K562 (cell line): ENCODE data around the gene ANO8. TPM values are rescaled to one million over a fixed set of nuclear protein-coding genes. Genes with fewer than 3 reads are reported as not detected.

Experiments used
- ATAC-seq: fragments of 200-7000 bp; cut with Tn5 transposase; 3 replicates; pipeline ENCODE4 v1.9.1; 2020; ENCODE audit warnings: moderate library complexity
- BruUV-seq: library from RNA; stranded (reverse); fragments of 400-500 nt; replicated peaks from 2 replicates; lab custom pipeline; 2021; lab: Mats Ljungman, UMichigan
- CTCF ChIA-PET: fragments of 300-600 bp; formaldehyde crosslinking; extraction: SDS; loops from one replicate; lab custom pipeline; 2021; ENCODE audit warnings: low intra/inter-chr PET ratio; lab: Yijun Ruan, JAX
- POLR2A ChIA-PET: fragments of 300-600, 350-650 bp; sonication (Branson Sonifier 250); formaldehyde crosslinking; extraction: SDS; loops from one replicate; lab custom pipeline; 2021; ENCODE audit warnings: antibody characterized with exemption, inconsistent platforms; lab: Yijun Ruan, JAX
- DNase-seq, 4 experiments: peaks; one replicate each; pipeline versions ENCODE4 v3.0.0 to v3.0.0-alpha.2; 2011 to 2018; ENCODE audit warnings: low spot score in 3 of 4, mixed read lengths in 3 of 4; ENCODE audit errors: extremely low read depth in 1 of 4
- FAIRE-seq: peaks from 2 replicates; lab custom pipeline; 2011; peaks lifted over from hg19 to GRCh38; lab: Jason Lieb, UNC
- H2AFZ ChIP-seq: 2 replicates; pipeline ENCODE4 v1.6.0; 2011; ENCODE audit warnings: low read depth, low read length, control low read depth, inconsistent platforms
- H3K27ac ChIP-seq: fragments of 200-600 bp; 3 replicates; pipeline ENCODE4 v1.8.0; 2011; ENCODE audit warnings: low read depth, mild to moderate bottlenecking, control low read depth, inconsistent platforms, low read length, moderate library complexity, mixed read lengths; ENCODE audit errors: extremely low read depth
- H3K27me3 ChIP-seq, 2 experiments: fragments of 300-600 bp in 1 of 2; 2 replicates in 1 of 2; 3 replicates in 1 of 2; pipeline versions ENCODE4 v1.6.0 to v1.8.0; 2011; ENCODE audit warnings: inconsistent platforms in 2 of 2, low read length in 2 of 2, mild to moderate bottlenecking in 1 of 2, mixed read lengths in 1 of 2, moderate library complexity in 1 of 2; ENCODE audit not compliant: control insufficient read depth in 2 of 2, insufficient read depth in 2 of 2
- H3K36me3 ChIP-seq: fragments of 300-600 bp; 3 replicates; pipeline ENCODE4 v1.8.0; 2011; ENCODE audit warnings: mild to moderate bottlenecking, low read length, inconsistent platforms; ENCODE audit not compliant: control insufficient read depth, insufficient read depth
- H3K4me1 ChIP-seq, 2 experiments: fragments of 200-600 bp in 1 of 2; replicated peaks in 1 of 2; 2 replicates in 1 of 2; 3 replicates in 1 of 2; pipeline versions ENCODE4 v1.5.1 to v1.8.0; 2011; ENCODE audit warnings: inconsistent platforms in 2 of 2, low read length in 2 of 2, mild to moderate bottlenecking in 1 of 2, mixed read lengths in 1 of 2, moderate library complexity in 1 of 2; ENCODE audit not compliant: control insufficient read depth in 2 of 2, insufficient read depth in 2 of 2
- H3K4me2 ChIP-seq: 2 replicates; pipeline ENCODE4 v1.6.1; 2011; ENCODE audit warnings: low read length, control low read depth, inconsistent platforms, mixed read lengths; ENCODE audit not compliant: insufficient read depth
- H3K4me3 ChIP-seq: fragments of 200-600 bp; sonication (generic), shearing (Covaris generic); 2 replicates; pipeline ENCODE4 v1.5.1; 2016; ENCODE audit warnings: control low read depth, inconsistent platforms
- H3K79me2 ChIP-seq: fragments of 200-600 bp; 3 replicates; pipeline ENCODE4 v1.8.0; 2011; ENCODE audit warnings: low read length, inconsistent platforms; ENCODE audit not compliant: control insufficient read depth, insufficient read depth
- H3K9ac ChIP-seq, 2 experiments: 2 replicates each; pipeline versions ENCODE4 v1.6.0 to v1.6.1; 2011; ENCODE audit warnings: low read depth in 2 of 2, low read length in 2 of 2, control low read depth in 1 of 2, inconsistent platforms in 1 of 2, mild to moderate bottlenecking in 1 of 2, mixed read lengths in 1 of 2; ENCODE audit not compliant: insufficient read depth in 1 of 2
- H3K9me1 ChIP-seq: one replicate; pipeline ENCODE4 v1.6.0; 2011; ENCODE audit warnings: inconsistent platforms, mild to moderate bottlenecking, low read length, moderate library complexity; ENCODE audit not compliant: control insufficient read depth, insufficient read depth
- H3K9me3 ChIP-seq: replicated peaks from 2 replicates; pipeline ENCODE4 v1.5.1; 2011; ENCODE audit warnings: low read depth, low read length, inconsistent platforms; ENCODE audit not compliant: control insufficient read depth, insufficient read depth
- H4K20me1 ChIP-seq: replicated peaks from 2 replicates; pipeline ENCODE4 v1.6.1; 2011; ENCODE audit warnings: low read length, inconsistent platforms, mixed read lengths; ENCODE audit not compliant: control insufficient read depth, insufficient read depth
- E2F4 ChIP-seq: sonication (generic); formaldehyde crosslinking; IDR thresholded peaks from 2 replicates; pipeline ENCODE4 v1.8.0; 2022; ENCODE audit warnings: mild to moderate bottlenecking, low read depth, missing genetic modification reagents
- HNRNPLL ChIP-seq: fragments of 200-400 bp; formaldehyde crosslinking; IDR thresholded peaks from 2 replicates; pipeline ENCODE4 v1.6.1; 2017; ENCODE audit warnings: low read length, low read depth, mild to moderate bottlenecking; ENCODE audit not compliant: poor library complexity, severe bottlenecking
- MYNN ChIP-seq, 2 experiments: sonication (generic); formaldehyde crosslinking in 1 of 2; IDR thresholded peaks; 2 replicates each; pipeline versions ENCODE4 v1.5.0 to v1.6.1; 2016 to 2020; ENCODE audit warnings: antibody characterized with exemption in 1 of 2, missing genetic modification reagents in 1 of 2
- POLR2A ChIP-seq: fragments of 450-650 bp; conservative IDR thresholded peaks from 2 replicates; pipeline ENCODE4 v1.6.1; 2016
- ZFPM2 ChIP-seq: fragments of 250-450 bp; sonication (Bioruptor Pico); IDR thresholded peaks from 2 replicates; pipeline ENCODE4 v1.5.1; 2022; ENCODE audit warnings: mild to moderate bottlenecking
- WGBS: fragments of 100-300 bp; shearing (Covaris generic); methylation state at CpG from one replicate; pipeline ENCODE4 v1.1.6; 2016; ENCODE audit warnings: low coverage, mixed read lengths; ENCODE audit not compliant: insufficient coverage; ENCODE audit errors: missing lambda C conversion rate; 5-methylcytosine and 5-hydroxymethylcytosine counted together
- in situ Hi-C: fragments of 300-500 bp; cut with MboI; formaldehyde crosslinking; loops from 4 replicates; pipeline ENCODE4 v1.15.0; 2018; ENCODE audit warnings: inconsistent platforms, mixed read lengths
- intact Hi-C: fragments of 100-400 bp; cut with micrococcal nuclease; formaldehyde crosslinking; loops from 2 replicates; pipeline ENCODE4 v1.14.2; 2022
- polyA plus RNA-seq, 8 experiments: library from polyadenylated mRNA; depleted of rRNA in 4 of 8; stranded (reverse) in 5 of 8; unstranded in 3 of 8; fragments of >200 nt; fragmentation: Nextera tagmentation in 2 of 8; fragmentation: Illumina TruSeq in 1 of 8; extraction: Ambion mirVana in 2 of 8; extraction: Trizol in 1 of 8; gene quantifications; 2 replicates each; pipeline versions ENCODE4 v1.2.1 to v1.2.3, GENCODE V29; 2011 to 2014; ENCODE audit warnings: inconsistent platforms in 1 of 8, missing spikeins in 1 of 8
- total RNA-seq, 7 experiments: library from RNA; depleted of rRNA in 6 of 7; stranded (reverse); fragments of >200 nt in 6 of 7; fragmentation: Illumina TruSeq in 2 of 7; extraction: Trizol in 2 of 7; gene quantifications; 2 replicates each; pipeline versions ENCODE4 v1.2.1 to v1.2.3, GENCODE V29; 2011 to 2021; ENCODE audit warnings: low replicate concordance in 1 of 7
- TF ChIP-seq, protein P1 (sequence below): fragments of 450-650 bp; IDR thresholded peaks from 2 replicates; pipeline ENCODE4 v1.6.1; 2017; ENCODE audit warnings: antibody characterized with exemption

ANO8 gene
- total and polyA plus RNA-seq, 9 of the 15 experiments (the other 6 are each of a cell fraction or from before 2014, with no cell fraction given): 0.07 to 7.6 (median 2.3) TPM; not detected in 1

- H3K27me3 ChIP-seq: no peaks in the 10 kb centered on the region
- no peaks in the 10 kb centered on the region for H3K9me1 ChIP-seq
- intact Hi-C loops (no loop called here), in situ Hi-C loops (no loop called here)
- FAIRE-seq: no peak
- H4K20me1 ChIP-seq: no peaks in the 10 kb centered on the region; the same call in 1 of the 2 replicates
- no peaks in the 10 kb centered on the region for H3K9me3 ChIP-seq
- DNase-seq: no peak
- no TSS peak for BruUV-seq
- peaks cover 24% of the 10 kb centered on the region; the same call in 1 of the 3 replicates for H3K36me3 ChIP-seq
- no peak overlapping the region for H3K4me2 ChIP-seq
- peaks cover 7 to 44% of the 10 kb centered on the region in 2 experiments; a peak in 4 of 5 replicates for H3K4me1 ChIP-seq
- no peak overlapping the region for H3K9ac ChIP-seq
- no peak overlapping the region for H3K4me3 ChIP-seq
- no peak overlapping the region for H2AFZ ChIP-seq
- no peak overlapping the region for H3K27ac ChIP-seq
- no peak for TF ChIP-seq MYNN (IDR thresholded peaks at IDR 0.05)
- no peak for TF ChIP-seq MYNN (CRISPR knock-in tag; IDR thresholded peaks at IDR 0.05)
- TF ChIP-seq E2F4 (CRISPR knock-in tag): no peak
- no peak for TF ChIP-seq POLR2A
- TF ChIP-seq ZFPM2 (CRISPR knock-in tag): no peak
- TF ChIP-seq, protein P1, sequence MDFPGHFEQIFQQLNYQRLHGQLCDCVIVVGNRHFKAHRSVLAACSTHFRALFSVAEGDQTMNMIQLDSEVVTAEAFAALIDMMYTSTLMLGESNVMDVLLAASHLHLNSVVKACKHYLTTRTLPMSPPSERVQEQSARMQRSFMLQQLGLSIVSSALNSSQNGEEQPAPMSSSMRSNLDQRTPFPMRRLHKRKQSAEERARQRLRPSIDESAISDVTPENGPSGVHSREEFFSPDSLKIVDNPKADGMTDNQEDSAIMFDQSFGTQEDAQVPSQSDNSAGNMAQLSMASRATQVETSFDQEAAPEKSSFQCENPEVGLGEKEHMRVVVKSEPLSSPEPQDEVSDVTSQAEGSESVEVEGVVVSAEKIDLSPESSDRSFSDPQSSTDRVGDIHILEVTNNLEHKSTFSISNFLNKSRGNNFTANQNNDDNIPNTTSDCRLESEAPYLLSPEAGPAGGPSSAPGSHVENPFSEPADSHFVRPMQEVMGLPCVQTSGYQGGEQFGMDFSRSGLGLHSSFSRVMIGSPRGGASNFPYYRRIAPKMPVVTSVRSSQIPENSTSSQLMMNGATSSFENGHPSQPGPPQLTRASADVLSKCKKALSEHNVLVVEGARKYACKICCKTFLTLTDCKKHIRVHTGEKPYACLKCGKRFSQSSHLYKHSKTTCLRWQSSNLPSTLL: no peak
- no peak for TF ChIP-seq HNRNPLL
- POLR2A ChIA-PET: no interaction called here
- ATAC-seq: no peak
- H3K79me2 ChIP-seq: peaks cover 16% of the 10 kb centered on the region
- CTCF ChIA-PET: no interaction called here
- 90% methylated on average over 6 of the region's 7 CpGs for WGBS
These were observed 7.2 kb upstream of the ANO8 start for GRCh38 chr19:17341845-17342244.
